HG02840 (cell line): Measurements from ENCODE around the gene RFX3.

Experiments used
- ATAC-seq: cut with Tn5 transposase; IDR thresholded peaks from one replicate; pipeline ENCODE4 v1.9.1; 2021; ENCODE audit warnings: mild to moderate bottlenecking, moderate library complexity, moderate number of reproducible peaks; ENCODE audit not compliant: unreplicated experiment, low FRiP score

RFX3 gene

DNA sequence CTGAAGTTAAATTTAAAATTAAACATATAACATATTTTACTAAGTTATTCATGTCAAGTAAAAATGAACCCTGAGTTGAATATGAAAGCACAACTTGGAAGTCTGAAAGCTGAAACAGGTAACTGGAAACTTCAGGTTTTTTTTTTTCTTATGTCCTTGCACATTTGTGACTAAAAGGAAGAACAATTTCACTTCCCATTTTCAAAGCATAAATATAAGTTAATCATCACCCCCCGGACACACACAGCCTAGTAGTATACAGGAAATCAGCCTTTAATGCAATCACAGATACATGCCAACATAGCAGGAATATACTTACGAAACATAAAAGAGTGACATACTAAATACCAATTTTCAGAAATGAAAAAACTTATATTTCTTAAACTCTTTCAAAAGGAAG, 225.9 kb downstream of the RFX3 start:
- ATAC-seq: peak; percentile 98

- ATAC-seq: no peak
Observed at GRCh38 chr9:3296536-3296935, 229.3 kb downstream of the RFX3 start.

DNA sequence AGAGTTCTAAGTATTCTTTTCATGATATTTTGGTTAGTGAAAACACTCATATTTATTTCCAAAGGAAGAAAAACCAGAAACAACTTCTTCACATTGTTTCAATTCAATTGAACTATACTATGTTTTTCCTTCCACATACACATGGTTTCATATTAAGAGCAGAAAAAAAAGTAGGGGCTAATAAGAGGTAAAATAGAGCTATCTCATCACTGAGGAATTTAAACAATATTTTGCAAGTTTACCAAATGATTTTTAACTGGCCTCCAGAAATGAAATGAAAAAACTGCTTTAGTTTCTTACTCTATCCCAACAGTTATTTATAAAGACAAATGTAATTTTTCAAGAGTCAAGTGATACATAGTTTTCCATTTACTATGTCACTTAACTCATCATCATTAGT, 233.5 kb downstream of the RFX3 start:
- no peak for ATAC-seq

DNA sequence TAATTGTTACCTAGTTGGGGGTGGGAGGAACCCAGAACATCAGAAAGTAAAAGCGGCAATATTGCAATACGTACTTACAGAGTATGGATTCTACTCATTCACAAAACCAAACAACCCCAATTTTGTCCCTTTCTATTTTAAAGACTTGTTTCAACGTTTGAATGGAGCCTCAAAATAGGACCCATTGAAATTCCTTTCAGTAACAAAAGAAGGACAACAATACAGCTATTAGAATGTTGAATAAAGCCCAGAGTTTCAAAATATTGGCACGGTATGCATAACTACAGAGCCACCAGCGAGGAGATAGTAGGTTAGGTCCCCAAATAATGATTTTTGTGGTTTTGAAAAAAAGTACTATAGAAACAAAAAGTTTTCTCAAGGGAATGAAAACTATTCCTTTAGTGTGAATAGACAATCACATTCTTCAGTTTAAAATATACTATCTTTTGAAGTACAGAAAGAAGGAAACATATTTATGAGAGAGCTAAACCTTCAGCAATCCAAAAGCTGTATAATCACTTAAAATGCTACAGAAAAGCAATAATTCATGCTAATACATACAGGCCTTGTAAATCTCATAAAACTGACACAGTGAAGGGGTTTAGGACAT, 235.5 kb downstream of the RFX3 start:
- ATAC-seq: no peak

DNA sequence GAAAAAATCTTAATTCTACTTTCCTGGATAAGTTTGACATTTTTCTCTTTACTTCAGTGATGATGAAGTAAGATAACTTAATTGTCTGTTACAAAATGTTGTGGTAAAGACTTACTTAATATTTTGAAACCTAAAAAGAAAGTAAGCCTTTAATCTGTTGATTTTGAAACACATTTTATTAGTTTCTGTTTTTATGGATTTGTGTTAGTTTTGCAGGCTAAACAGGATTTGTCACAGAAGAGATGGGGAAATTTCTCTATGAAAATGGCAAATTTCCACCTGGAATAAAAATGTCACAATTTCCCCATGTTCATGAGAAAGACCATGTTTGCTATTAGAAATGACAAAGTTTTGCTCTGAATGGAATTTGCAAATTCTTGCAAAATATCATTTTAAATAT, 237.1 kb downstream of the RFX3 start:
- ATAC-seq: no peak

DNA sequence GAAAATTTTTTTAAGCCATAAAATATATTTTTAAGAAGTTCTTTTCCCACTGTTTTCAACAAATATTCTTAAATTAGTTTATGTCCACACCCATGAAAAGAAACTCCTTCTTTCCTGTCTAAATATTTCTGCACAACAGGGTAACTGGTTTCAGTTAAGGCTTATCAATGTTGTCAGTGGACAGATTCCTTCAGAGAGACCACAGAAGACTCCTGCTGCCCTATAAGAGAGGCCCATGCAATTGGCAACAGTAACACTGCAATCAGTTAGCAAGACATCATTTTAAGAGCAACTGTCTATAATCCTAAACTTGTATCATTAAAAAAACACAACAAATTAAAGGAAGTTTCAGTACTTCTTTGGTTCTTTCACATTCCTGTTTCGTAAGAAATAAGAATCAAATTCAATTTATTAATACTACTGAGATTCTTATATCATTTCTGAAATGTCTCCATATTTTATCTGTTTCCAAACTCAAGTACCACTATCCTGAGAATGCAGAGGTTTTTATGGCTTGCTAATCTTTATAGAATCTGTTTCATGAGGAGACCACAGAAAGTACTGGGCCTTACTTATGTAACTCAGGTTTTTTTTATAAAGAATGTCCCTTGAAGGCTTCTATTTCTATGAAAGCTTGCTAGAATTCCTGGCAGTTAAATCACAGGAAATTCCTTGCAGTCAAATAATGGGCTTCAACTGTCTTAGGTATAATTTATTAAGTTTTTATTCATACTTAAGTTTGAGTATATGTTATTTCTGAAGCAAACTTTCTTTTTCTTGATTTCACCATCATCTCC, 240.2 kb downstream of the RFX3 start:
- ATAC-seq: no peak

GRCh38 chr9:3282365-3282764, 243.4 kb downstream of the RFX3 start:
- ATAC-seq: no peak

- ATAC-seq: peak; percentile 78
Observed at GRCh38 chr9:3281399-3281798, 244.4 kb downstream of the RFX3 start.

- no peak for ATAC-seq
Observed at GRCh38 chr9:3277200-3277599, 248.6 kb downstream of the RFX3 start.

GRCh38 chr9:3271581-3271980, 254.2 kb downstream of the RFX3 start:
- ATAC-seq: no peak

- ATAC-seq: no peak
Observed at GRCh38 chr9:3271157-3271556, 254.6 kb downstream of the RFX3 start.

DNA sequence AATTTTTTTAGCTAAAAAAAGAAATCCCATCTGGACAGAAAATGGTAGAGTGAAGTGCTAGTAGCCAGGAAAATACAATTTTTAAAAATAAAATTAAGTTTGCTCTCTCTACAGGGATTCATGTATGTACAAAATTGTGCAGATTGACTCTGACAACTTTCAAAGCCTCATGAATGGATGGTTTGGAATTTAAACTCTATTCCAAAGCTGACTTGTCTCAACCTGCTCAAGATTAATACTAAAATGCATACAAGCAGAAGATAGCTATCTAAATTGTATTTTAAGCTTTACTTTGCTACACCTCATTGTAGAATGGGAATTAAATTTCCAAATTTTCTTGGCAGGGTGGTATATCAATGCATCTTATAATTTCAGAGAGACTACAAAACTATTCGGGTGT, 257.6 kb downstream of the RFX3 start:
- no peak for ATAC-seq

- ATAC-seq: no peak
Observed at GRCh38 chr9:3263698-3264097, 262.1 kb downstream of the RFX3 start.

DNA sequence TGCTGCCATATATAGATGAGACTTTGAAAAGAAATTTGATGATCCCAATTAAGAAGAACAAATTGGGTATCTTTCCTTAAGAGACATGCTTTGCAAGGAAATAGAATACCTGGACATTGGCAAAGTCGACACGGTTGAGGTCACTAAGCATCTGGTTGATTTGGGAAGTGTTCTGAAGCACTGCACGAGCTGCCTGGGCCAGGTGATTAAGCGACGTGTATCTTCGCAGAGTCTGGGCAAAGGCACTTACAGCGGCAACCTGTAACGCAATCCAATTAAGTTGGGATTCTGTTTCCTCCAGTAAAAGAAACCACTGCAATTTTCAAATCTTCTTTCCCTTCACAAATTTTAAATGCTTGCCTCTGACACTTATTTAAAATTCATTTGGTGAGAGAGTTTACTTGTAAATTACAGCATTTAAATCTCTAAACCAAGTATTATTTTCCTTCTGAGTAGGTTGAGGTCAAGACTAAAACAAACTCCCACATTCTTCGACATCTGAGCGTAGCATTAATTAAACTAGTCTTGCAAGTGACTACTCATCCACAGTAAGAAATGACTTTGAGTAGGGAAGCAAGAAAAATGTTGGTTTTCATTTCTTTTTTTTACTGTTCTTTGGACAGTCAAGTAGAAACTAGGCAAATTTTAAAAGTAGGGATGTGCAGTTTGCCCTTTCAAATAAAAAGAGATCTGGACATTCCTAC, 262.8 kb downstream of the RFX3 start:
- ATAC-seq: no peak

DNA sequence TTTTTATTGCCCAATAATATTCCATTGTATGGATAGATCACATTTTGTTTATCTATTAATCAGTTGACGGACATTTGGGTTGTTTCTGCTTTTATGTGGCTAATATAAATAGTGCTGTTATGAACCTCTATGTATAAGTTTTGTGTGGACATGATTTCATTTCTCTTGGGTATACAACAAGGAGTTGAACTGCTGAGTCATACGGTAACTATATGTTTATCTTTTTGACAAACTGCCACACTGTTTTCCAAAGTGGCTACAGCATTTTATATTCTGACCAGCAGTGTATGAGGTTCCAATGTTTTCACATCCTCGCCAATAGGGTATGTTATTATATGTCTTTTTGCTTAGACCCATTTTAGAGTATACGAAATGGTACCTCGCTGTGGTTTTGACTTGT, 264.3 kb downstream of the RFX3 start:
- ATAC-seq: no peak

- ATAC-seq: no peak
Observed at GRCh38 chr9:3256571-3257330, 269.1 kb downstream of the RFX3 start.

GRCh38 chr9:3251309-3251708, 274.5 kb downstream of the RFX3 start:
- ATAC-seq: no peak

- no peak for ATAC-seq
Observed at GRCh38 chr9:3250741-3251140, 275.1 kb downstream of the RFX3 start.

DNA sequence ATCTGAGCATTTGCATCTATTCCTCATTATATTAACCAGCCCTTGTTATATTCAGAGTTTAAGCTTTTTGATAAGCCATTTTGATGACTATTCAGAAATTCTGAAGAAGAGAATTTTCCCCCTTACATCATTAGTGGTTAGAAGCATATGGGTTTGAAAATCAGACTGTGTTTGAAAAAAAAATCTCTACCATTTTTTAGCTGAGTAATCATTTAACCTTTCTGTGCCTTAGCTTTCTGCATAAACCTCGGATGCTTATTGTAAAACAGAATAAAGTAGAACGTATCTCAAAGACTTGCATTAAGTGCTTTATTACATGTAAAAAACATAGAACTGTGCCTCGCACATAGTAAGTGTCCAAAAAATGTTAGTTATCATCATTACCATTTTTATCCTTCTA, 278.6 kb downstream of the RFX3 start:
- ATAC-seq: no peak

- ATAC-seq: no peak
Observed at GRCh38 chr9:3246241-3246640, 279.6 kb downstream of the RFX3 start.
